ENCODE results near the gene MTA3.
"Not testable (repeated sequence)": the region's sequence is repeated elsewhere in the genome, so short reads cannot be mapped to it uniquely, and the experiment has no call there.

MTA3 gene

DNA sequence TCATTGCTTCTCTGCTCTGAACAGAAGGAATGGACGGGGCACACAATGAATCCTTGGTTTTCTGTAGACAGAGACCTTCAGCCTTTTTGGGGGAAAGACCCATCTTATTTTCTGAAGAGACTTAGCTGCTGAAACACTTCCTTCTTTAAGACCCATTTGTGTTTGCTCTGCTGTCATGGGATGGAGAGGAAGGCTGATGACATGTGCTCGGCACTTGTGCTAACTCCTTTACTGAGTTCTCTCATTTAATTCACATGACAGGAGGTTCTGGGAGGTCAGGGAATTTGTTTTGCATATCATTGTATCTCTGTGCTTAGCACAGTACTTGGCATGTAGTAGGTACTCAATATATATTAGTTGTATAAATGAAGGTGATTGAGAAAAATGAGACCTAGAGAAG, 156.5 kb downstream of the MTA3 start:
- H3K27me3 ChIP-seq (ENCODE audit: control insufficient read depth, insufficient read depth, low read length): no peaks in the 10 kb centered on the region
- H3K9ac ChIP-seq (ENCODE audit: low read depth, low read length): no peak overlapping the region
- no peak overlapping the region for H3K4me3 ChIP-seq (ENCODE audit: low read depth, low read length)
- no peaks in the 10 kb centered on the region for H3K36me3 ChIP-seq (ENCODE audit: control insufficient read depth, insufficient read depth, low read length)
- H3K9me3 ChIP-seq (ENCODE audit: control insufficient read depth, insufficient read depth, low read length): no peaks in the 10 kb centered on the region
- H3K4me1 ChIP-seq (ENCODE audit: control insufficient read depth, insufficient read depth, low read length): peaks cover 3% of the 10 kb centered on the region

GRCh38 chr2:42725657-42726056, 157.2 kb downstream of the MTA3 start:
- H3K36me3 ChIP-seq (ENCODE audit: control insufficient read depth, insufficient read depth, low read length): no peaks in the 10 kb centered on the region
- H3K27me3 ChIP-seq (ENCODE audit: control insufficient read depth, insufficient read depth, low read length): no peaks in the 10 kb centered on the region
- H3K9ac ChIP-seq (ENCODE audit: low read depth, low read length): no peak overlapping the region
- H3K4me1 ChIP-seq (ENCODE audit: control insufficient read depth, insufficient read depth, low read length): peaks cover 3% of the 10 kb centered on the region
- no peaks in the 10 kb centered on the region for H3K9me3 ChIP-seq (ENCODE audit: control insufficient read depth, insufficient read depth, low read length)
- H3K4me3 ChIP-seq (ENCODE audit: low read depth, low read length): no peak overlapping the region

GRCh38 chr2:42726680-42727079, 158.2 kb downstream of the MTA3 start:
- Histone ChIP-seq H3K36me3 (ENCODE audit: control insufficient read depth, insufficient read depth, low read length) (no peaks in the 10 kb centered on the region), H3K4me3 (ENCODE audit: low read depth, low read length) (no peak overlapping the region), H3K27me3 (ENCODE audit: control insufficient read depth, insufficient read depth, low read length) (no peaks in the 10 kb centered on the region), H3K4me1 (ENCODE audit: control insufficient read depth, insufficient read depth, low read length) (peaks cover 3% of the 10 kb centered on the region), H3K9me3 (ENCODE audit: control insufficient read depth, insufficient read depth, low read length) (no peaks in the 10 kb centered on the region), H3K9ac (ENCODE audit: low read depth, low read length) (no peak overlapping the region)

GRCh38 chr2:42731316-42731715, 162.9 kb downstream of the MTA3 start:
- H3K36me3 ChIP-seq (ENCODE audit: control insufficient read depth, insufficient read depth, low read length); H3K9me3 ChIP-seq (ENCODE audit: control insufficient read depth, insufficient read depth, low read length); H3K27me3 ChIP-seq (ENCODE audit: control insufficient read depth, insufficient read depth, low read length): not testable (repeated sequence)

GRCh38 chr2:42733852-42734251, 165.4 kb downstream of the MTA3 start:
- Histone ChIP-seq H3K9ac (ENCODE audit: low read depth, low read length) (no peak overlapping the region), H3K4me1 (ENCODE audit: control insufficient read depth, insufficient read depth, low read length) (peaks cover 10% of the 10 kb centered on the region), H3K36me3 (ENCODE audit: control insufficient read depth, insufficient read depth, low read length) (no peaks in the 10 kb centered on the region), H3K4me3 (ENCODE audit: low read depth, low read length) (no peak overlapping the region), H3K27me3 (ENCODE audit: control insufficient read depth, insufficient read depth, low read length) (no peaks in the 10 kb centered on the region), H3K9me3 (ENCODE audit: control insufficient read depth, insufficient read depth, low read length) (no peaks in the 10 kb centered on the region)

More at GRCh38 chr2:42731316-42731715, 162.9 kb downstream of the MTA3 start:
- H3K9ac ChIP-seq (ENCODE audit: low read depth, low read length); H3K4me1 ChIP-seq (ENCODE audit: control insufficient read depth, insufficient read depth, low read length); H3K4me3 ChIP-seq (ENCODE audit: low read depth, low read length): not testable (repeated sequence)

DNA sequence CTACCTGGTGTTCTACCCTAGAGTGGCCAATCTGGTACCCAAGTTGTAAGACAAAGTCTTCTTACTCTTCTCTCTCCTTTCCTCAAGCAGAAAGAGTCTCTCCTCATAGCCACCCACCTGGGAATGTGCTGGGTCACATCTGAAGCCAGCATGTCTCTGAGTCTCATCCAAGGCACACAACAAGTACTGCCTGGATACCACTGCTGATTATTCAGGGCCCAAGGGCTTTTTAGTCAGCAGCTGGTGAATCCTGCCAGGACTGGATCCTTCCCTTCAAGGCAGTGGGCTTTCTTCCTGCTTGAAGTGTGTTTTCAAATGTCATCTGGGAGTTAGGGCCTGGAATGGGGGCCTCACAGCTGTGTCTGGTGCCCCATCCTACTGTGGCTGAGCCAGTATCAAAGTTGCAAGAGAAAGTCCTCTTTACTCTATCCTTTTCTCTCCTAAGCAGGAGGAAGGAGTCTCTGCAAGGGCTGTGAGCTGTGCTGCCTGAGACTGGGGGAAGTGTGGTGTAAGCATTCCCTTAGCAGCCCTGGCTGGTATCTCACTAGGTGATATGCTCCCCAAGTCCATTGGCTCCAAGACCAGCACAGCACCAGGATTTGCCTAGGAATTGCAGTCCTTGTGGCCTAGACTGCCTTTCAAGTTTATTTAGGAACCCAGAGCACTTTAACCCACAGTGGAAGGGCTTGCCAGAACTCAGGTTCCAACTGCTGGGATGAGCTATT, 168.3 kb downstream of the MTA3 start:
- Histone ChIP-seq H3K4me1 (ENCODE audit: control insufficient read depth, insufficient read depth, low read length) (peaks cover 14% of the 10 kb centered on the region), H3K27me3 (ENCODE audit: control insufficient read depth, insufficient read depth, low read length) (no peaks in the 10 kb centered on the region), H3K36me3 (ENCODE audit: control insufficient read depth, insufficient read depth, low read length) (no peaks in the 10 kb centered on the region), H3K4me3 (ENCODE audit: low read depth, low read length) (no peak overlapping the region), H3K9ac (ENCODE audit: low read depth, low read length) (no peak overlapping the region), H3K9me3 (ENCODE audit: control insufficient read depth, insufficient read depth, low read length) (no peaks in the 10 kb centered on the region)

DNA sequence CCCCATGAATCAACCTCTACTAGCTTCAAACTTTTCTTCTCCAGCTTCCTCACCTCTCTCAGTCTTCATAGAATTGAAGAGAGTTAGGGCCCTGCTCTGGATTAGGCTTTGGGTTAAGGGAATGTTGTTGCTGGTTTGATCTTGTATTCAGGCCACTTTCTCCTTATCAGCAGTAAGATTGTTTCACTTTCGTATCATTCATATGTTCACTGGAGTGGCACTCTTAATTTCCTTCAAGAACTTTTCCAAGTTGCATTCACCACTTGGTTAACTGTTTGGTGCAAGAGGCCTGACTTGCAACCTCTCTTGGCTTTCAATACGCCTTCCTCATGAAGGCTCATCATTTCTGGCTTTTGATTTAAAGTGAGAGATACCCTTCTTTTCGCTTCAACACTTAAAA, 172.7 kb downstream of the MTA3 start:
- H3K4me3 ChIP-seq (ENCODE audit: low read depth, low read length): no peak overlapping the region
- no peaks in the 10 kb centered on the region for H3K9me3 ChIP-seq (ENCODE audit: control insufficient read depth, insufficient read depth, low read length)
- H3K9ac ChIP-seq (ENCODE audit: low read depth, low read length): no peak overlapping the region
- no peaks in the 10 kb centered on the region for H3K36me3 ChIP-seq (ENCODE audit: control insufficient read depth, insufficient read depth, low read length)
- peaks cover 14% of the 10 kb centered on the region for H3K4me1 ChIP-seq (ENCODE audit: control insufficient read depth, insufficient read depth, low read length)
- H3K27me3 ChIP-seq (ENCODE audit: control insufficient read depth, insufficient read depth, low read length): no peaks in the 10 kb centered on the region

DNA sequence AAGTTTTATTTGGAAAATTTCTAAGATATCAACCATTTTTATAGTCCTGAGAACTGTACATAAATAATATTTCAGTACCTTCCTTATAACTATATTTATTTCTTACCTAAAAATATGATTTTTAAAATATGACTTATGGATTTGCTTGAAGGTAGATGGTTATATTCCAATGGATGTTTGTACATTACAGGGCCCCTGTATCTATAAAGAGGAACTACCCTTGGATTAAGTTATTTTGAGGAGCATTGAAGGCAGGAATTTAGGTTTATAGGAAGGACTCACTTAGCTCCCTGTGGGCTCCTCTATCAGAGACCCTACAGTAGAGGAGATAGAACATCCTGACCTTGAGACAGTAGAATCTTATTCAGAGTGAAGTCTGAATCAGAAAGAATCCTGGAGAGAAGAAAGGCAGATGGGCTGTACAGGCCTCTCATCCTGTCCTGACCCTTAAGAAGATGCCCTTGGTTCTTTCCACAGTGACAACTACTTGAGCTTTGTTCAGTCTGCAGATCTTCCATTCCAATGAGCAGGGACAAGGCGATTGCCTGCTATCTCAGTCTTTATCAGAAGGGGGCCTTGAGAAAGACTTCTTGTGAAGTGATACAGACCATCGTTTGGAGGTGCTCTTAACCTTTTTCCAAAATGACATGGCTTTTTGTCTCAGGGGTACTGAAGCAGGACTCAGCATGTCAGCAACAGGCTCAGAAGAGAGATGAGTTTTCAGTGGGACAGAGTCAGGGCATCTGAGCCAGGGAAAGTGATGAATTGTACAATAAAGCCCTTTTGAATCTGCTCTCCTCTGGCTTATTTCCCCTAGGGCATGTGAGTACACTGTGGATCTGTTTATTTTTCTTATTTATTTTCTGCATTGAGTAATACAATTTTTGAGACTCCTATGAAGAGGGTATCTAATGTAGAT, 174.6 kb downstream of the MTA3 start:
- no peak overlapping the region for H3K9ac ChIP-seq (ENCODE audit: low read depth, low read length)
- H3K9me3 ChIP-seq (ENCODE audit: control insufficient read depth, insufficient read depth, low read length): no peaks in the 10 kb centered on the region
- H3K27me3 ChIP-seq (ENCODE audit: control insufficient read depth, insufficient read depth, low read length): no peaks in the 10 kb centered on the region
- no peak overlapping the region for H3K4me3 ChIP-seq (ENCODE audit: low read depth, low read length)
- no peaks in the 10 kb centered on the region for H3K36me3 ChIP-seq (ENCODE audit: control insufficient read depth, insufficient read depth, low read length)
- peaks cover 5% of the 10 kb centered on the region for H3K4me1 ChIP-seq (ENCODE audit: control insufficient read depth, insufficient read depth, low read length)

DNA sequence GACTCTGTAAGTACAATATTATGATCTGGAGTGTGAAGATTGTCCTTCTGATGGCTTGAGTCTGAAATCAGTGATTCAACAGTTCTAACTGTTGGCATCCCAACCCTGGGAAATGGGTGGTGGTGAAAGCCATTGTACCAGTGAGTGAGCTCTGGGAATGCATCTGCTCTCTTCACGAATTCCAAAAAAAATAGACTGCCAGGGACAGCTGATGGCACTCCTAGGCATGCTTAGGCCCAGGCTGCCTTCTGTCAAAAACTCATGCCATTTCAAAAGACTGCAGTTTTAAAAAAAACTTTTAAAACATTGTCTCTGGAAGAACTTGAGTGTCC, 175.2 kb downstream of the MTA3 start:
- H3K36me3 ChIP-seq (ENCODE audit: control insufficient read depth, insufficient read depth, low read length): no peaks in the 10 kb centered on the region
- peaks cover 4% of the 10 kb centered on the region for H3K4me1 ChIP-seq (ENCODE audit: control insufficient read depth, insufficient read depth, low read length)
- H3K9ac ChIP-seq (ENCODE audit: low read depth, low read length): no peak overlapping the region

GRCh38 chr2:42744545-42745082, 176.2 kb downstream of the MTA3 start:
- Histone ChIP-seq H3K9me3 (ENCODE audit: control insufficient read depth, insufficient read depth, low read length) (no peaks in the 10 kb centered on the region), H3K4me1 (ENCODE audit: control insufficient read depth, insufficient read depth, low read length) (no peaks in the 10 kb centered on the region), H3K9ac (ENCODE audit: low read depth, low read length) (no peak overlapping the region), H3K4me3 (ENCODE audit: low read depth, low read length) (no peak overlapping the region), H3K36me3 (ENCODE audit: control insufficient read depth, insufficient read depth, low read length) (peaks cover 2% of the 10 kb centered on the region), H3K27me3 (ENCODE audit: control insufficient read depth, insufficient read depth, low read length) (no peaks in the 10 kb centered on the region)

More for the DNA sequence above, 175.2 kb downstream of the MTA3 start:
- Histone ChIP-seq H3K4me3 (ENCODE audit: low read depth, low read length) (no peak overlapping the region), H3K9me3 (ENCODE audit: control insufficient read depth, insufficient read depth, low read length) (no peaks in the 10 kb centered on the region), H3K27me3 (ENCODE audit: control insufficient read depth, insufficient read depth, low read length) (no peaks in the 10 kb centered on the region)

DNA sequence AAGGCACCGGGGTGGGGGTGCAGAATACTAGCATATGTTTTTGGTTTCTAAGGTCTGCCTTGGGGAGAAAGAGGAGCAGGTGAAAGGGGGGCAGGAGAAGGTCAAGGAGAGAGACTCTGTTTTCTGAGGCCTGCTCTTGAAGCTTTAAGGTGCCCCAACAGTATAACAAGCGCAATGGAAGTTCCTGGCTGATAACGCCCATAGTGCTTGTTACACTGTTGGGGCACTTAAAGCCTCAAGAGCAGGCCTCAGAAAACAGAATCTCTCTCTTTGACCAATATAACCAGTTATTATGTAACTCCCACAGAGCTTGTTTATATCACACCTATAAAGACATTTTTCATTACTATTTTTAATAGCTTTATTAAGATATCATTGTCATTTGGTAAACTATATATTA, 179.0 kb downstream of the MTA3 start:
- H3K27me3 ChIP-seq (ENCODE audit: control insufficient read depth, insufficient read depth, low read length): no peaks in the 10 kb centered on the region
- no peak overlapping the region for H3K4me3 ChIP-seq (ENCODE audit: low read depth, low read length)
- no peaks in the 10 kb centered on the region for H3K4me1 ChIP-seq (ENCODE audit: control insufficient read depth, insufficient read depth, low read length)
- peaks cover 2% of the 10 kb centered on the region for H3K36me3 ChIP-seq (ENCODE audit: control insufficient read depth, insufficient read depth, low read length)
- no peak overlapping the region for H3K9ac ChIP-seq (ENCODE audit: low read depth, low read length)
- no peaks in the 10 kb centered on the region for H3K9me3 ChIP-seq (ENCODE audit: control insufficient read depth, insufficient read depth, low read length)

GRCh38 chr2:42748840-42749239, 180.4 kb downstream of the MTA3 start:
- H3K4me1 ChIP-seq (ENCODE audit: control insufficient read depth, insufficient read depth, low read length): no peaks in the 10 kb centered on the region
- peaks cover 2% of the 10 kb centered on the region for H3K36me3 ChIP-seq (ENCODE audit: control insufficient read depth, insufficient read depth, low read length)
- no peaks in the 10 kb centered on the region for H3K9me3 ChIP-seq (ENCODE audit: control insufficient read depth, insufficient read depth, low read length)
- H3K4me3 ChIP-seq (ENCODE audit: low read depth, low read length): no peak overlapping the region
- H3K27me3 ChIP-seq (ENCODE audit: control insufficient read depth, insufficient read depth, low read length): no peaks in the 10 kb centered on the region
- no peak overlapping the region for H3K9ac ChIP-seq (ENCODE audit: low read depth, low read length)

Measured in iPS-15b (cell line).